Kasumi-1 (cell line): Measurements from ENCODE around the gene STPG3.

Source experiments
- DNase-seq, 2 experiments: peaks; one replicate each; lab custom pipeline; 2025; lab: John Stamatoyannopoulos, UW

The STPG3 gene

DNA sequence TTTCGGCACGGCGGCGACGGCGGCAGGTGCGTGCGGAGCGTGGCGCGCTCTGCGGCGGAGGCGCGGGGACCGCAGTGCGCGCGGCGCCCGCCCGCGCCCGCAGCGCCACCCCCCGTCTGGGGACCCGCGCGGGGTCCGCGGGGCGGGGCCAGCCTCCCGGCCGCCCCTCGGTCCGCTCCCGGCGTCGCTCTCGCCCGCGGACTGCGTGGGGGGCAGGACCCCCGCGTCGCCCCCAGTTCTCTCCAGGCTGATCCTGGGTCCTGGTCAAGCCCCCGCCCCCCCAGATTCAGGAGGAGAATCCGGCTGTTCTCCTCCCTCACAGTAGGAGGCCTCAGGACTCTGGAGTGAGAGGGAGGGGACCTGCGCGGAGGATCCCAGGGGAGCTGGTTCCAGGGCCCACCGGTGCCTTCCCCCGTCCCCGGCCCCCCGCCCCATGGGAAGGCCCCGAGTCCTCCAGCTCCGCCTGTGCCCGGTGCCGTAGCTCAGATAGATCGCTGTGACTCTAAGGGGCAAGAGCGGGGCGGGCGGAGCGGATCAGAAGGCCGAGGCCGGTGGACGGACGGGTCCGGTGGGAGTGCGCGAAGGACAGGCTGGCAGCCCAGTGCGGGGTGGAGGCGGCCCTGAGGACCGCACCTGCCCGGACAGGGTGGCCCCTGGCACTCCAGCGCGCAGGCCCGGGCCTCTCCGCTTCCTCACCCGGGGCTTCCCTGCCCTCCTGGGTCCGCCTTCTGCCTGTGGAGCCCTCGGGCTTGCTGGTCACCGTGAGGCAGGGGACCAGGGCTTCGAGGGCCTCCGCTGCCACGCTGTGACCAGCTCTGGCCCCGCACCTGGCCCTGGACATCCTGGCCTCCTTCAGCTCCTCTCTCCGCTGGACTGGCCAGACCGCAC, 28.7 kb upstream of the STPG3 start, which contains the start of gene RNF208:
Gene RNF208 (minus strand): TSS at position 51 of the 888 bp plus-strand sequence. CDS start 1,028 bp downstream, outside the sequence.
- DNase-seq = no peak

- peak; percentile 95 for DNase-seq
Observed at GRCh38 chr9:137223078-137223970, 27.8 kb upstream of the STPG3 start.

- DNase-seq = no peak
Observed at GRCh38 chr9:137224830-137225694, 26.0 kb upstream of the STPG3 start, which contains the start of gene CYSRT1. TSS of gene CYSRT1 (plus strand) at chr9:137225174. CDS start at chr9:137225622, 448 bp downstream.

DNA sequence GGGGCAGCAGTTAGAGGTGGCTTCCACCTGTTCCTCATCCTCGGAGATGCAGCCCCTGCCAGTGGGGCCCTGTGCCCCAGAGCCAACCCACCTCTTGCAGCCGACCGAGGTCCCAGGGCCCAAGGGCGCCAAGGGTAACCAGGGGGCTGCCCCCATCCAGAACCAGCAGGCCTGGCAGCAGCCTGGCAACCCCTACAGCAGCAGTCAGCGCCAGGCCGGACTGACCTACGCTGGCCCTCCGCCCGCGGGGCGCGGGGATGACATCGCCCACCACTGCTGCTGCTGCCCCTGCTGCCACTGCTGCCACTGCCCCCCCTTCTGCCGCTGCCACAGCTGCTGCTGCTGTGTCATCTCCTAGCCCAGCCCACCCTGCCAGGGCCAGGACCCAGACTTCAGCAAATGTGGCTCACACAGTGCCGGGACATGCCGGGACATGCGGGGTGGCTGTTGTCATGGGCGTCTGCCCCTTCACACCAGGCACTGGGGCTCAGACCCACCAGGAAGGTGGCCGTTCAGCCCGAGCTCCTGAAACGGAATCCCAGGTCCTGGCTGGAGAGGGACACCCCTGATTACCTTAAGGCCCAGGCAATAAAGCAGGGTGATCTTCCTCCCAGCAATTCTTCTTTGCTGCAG, 25.3 kb upstream of the STPG3 start:
- no peak for DNase-seq

DNA sequence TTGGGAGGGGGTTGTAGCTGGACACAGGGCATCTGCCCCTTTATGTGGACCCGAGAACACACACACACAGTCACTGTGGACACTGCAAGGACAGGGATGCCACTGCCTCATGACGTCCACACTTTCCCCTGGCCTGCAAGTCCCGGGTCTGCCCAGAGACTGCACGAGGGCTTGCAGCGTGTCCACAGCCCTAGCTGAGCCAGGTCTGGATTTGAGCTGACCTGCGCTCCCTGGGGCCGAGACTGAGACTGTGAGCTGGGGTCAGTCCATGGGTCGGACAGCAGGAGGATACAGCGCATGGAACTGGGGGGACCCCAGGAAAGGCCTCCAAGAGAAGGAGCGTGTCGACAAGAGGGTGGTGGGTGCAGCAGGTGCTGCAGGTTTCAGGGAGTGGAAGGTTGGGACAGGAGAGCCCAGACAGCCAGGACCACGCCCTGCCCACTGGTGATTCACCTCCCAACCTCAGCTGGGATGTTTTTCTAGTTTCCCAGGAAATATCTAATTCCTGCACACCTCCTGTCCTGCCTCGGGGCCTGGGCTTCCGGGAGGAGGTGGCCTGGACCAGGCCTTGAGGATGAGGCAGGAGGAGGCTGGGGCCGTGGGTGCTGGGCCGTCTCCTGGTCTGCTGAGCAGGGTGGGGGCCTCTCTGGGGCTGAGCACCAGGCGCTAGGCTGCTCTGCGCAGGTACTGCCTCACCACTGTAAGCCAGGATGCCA, 24.6 kb upstream of the STPG3 start:
- no peak for DNase-seq

GRCh38 chr9:137227054-137227852, 23.8 kb upstream of the STPG3 start, which contains the start of gene RNF224:
TSS of gene RNF224 (plus strand) at chr9:137227502. CDS start at chr9:137228336, 834 bp downstream.
- peak; percentile 67 to 68 for DNase-seq

DNA sequence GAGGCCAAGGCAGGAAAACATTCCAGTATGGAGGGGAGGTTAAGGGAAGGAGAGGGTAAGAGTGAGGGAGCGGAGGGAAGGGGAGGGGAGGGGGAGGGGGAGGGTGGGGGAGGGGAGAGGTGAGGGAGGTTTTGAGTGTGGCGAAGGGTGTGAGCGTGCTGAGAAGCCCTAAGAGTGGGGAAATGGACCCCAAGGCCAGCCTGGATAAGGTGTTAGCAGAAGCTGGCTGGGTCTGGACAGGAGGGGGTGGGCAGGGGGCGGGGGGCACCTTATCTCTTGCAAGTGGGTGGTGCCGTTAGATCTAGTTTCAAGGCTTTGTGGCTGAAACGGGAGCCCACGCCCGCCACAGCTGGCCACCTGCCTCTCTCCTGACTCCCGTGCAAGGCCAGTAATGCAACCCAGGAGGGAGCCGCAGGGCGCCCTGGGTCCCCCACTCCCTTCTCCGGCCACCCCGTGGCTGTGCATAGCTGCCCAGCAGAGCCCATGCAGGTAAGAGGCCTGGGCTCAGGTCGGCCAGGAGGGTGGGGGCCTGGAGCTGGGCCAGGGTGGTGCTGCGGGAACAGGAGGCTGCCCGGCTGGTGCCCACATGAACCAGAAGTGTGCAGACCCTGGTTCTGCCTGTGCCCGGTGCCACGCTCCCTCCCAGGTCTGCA, 23.1 kb upstream of the STPG3 start:
- DNase-seq = no peak

GRCh38 chr9:137228506-137228967, 22.5 kb upstream of the STPG3 start:
- DNase-seq = no peak

GRCh38 chr9:137228968-137229896, 21.9 kb upstream of the STPG3 start:
- no peak for DNase-seq

DNA sequence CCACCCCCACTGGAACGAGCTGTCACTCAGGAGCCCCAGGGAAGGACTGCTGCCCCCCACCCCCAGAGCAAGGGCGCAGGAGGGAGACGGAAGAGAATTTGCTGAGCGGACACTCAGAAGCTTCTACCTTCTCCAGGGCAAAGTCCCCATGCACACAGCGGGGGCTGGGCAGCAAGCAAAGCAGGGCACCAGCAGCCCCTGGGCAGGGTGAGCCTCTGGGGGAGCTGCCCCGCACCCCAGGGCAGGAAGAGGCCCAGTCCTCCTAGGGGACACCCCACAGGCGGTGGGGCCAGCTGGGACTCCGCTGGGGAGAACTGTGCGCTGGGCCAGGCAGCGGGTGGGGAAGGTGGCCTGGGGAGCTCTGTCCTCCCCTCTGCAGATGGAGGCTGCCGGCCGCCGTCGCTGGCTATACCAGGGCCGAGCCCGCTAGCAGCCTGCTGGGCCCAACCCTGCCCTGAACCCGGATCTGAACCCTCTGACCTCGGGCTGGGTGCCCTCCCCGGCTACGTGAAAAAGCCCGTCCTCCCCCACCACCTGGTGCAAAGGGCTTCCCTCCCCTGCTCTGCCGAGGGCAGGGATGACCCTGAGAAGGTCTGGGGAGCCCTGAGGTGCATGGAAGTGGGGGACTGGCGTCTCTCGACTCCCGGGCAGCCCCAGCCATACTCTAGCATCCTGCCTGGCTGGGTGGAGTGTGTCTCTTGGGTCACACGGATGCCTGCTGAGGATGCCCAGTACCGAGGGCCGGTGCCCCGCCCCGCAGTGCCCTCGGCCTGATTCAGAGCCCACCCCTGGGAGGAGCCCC, 21.0 kb upstream of the STPG3 start:
- DNase-seq = no peak

- no peak for DNase-seq
Observed at GRCh38 chr9:137230705-137231371, 20.2 kb upstream of the STPG3 start, which contains the start of gene SLC34A3. TSS of gene SLC34A3 (plus strand) at chr9:137230901. CDS start at chr9:137231703, 802 bp downstream.

DNA sequence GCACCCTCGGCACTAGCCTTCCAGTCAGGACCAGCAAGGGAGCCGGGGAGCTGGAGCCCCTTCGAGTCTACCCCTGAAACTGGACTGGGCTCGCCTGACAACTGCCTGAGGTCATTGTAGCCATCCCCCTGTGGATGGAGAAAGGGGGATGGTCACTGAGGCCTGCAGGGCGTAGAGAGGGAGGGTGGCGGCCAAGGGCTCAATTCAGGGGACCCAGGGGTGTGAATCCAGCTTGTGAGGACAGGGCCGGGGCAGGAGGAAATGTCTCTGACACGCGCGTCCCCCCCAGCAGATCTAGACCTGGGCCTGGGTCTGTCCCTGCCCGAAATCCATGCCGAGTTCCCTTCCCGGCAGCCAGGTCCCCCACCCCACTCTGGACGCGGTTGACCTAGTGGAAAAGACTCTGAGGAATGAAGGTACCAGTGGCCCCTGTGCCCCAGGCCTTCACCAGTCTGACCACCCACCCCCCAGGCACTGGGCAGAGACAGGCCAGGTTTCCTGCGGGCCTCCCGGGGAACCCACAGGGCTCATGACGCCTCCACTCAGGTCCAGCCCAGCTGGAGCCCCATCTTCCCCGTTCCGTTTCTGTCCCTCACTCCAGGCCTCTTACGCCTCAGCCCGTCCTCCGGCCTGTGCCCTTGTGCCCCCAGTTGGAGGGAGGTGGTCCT, 19.6 kb upstream of the STPG3 start:
- no peak for DNase-seq

DNA sequence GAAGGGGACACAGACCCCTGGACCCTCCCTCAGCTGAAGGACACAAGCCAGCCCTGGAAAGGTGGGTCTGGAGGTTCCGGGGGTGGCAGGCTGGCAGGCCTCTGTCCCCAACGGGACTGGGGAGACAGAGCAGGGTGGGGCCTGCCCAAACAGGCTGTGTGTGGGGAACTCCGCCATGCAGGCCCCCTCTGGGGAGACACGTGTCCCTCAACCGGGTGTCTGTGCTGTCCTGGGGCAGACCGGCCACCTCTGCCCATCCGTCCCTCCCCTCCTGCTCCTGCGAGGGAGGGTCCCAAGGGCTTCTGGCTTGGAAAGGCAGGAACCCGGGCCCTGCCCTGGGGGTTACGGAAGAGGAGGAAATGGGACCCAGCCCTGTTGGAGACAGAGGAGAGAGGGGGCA, 19.0 kb upstream of the STPG3 start:
- no peak for DNase-seq

DNA sequence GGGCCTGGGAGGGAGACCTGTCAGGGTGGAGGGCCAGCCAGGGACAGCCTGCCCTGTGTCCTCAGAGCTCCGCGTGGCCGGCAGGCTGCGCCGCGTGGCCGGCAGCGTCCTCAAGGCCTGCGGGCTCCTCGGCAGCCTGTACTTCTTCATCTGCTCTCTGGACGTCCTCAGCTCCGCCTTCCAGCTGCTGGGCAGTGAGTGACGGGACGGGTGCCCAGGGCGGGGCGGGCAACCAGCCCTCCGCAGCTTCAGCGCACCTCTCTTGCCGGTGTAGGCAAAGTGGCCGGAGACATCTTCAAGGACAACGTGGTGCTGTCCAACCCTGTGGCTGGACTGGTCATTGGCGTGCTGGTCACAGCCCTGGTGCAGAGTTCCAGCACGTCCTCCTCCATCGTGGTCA, 18.6 kb upstream of the STPG3 start:
- no peak for DNase-seq

- no peak for DNase-seq
Observed at GRCh38 chr9:137233143-137233980, 17.7 kb upstream of the STPG3 start.
